ENCODE results near the gene PLPP1.

DNA sequence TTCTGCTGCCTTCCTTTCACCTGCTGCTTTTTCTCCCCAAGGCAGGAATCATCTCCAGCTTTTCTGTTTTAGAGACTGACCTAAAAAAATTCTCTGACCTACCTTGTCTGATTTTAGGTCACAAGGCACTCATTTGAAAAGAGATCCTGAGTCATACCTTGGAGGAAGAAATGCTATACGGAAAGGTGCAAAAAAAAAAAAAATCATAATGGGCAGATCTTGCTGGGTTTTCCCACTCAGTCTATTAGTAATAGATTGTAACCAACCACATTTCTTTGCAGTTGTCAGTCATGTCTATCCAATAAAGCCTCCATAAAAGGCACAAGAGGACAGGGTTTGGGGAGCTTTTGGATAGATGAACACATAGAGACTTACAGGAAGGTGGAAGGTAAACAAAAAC lies 157.0 kb downstream of the PLPP1 start:
- TF ChIP-seq, protein P1, sequence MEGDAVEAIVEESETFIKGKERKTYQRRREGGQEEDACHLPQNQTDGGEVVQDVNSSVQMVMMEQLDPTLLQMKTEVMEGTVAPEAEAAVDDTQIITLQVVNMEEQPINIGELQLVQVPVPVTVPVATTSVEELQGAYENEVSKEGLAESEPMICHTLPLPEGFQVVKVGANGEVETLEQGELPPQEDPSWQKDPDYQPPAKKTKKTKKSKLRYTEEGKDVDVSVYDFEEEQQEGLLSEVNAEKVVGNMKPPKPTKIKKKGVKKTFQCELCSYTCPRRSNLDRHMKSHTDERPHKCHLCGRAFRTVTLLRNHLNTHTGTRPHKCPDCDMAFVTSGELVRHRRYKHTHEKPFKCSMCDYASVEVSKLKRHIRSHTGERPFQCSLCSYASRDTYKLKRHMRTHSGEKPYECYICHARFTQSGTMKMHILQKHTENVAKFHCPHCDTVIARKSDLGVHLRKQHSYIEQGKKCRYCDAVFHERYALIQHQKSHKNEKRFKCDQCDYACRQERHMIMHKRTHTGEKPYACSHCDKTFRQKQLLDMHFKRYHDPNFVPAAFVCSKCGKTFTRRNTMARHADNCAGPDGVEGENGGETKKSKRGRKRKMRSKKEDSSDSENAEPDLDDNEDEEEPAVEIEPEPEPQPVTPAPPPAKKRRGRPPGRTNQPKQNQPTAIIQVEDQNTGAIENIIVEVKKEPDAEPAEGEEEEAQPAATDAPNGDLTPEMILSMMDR (IDR thresholded peaks at IDR 0.05): no peak
- no peak for TF ChIP-seq POLR2A (IDR thresholded peaks at IDR 0.05)

Measured in testis (tissue), 2 donors.